GM20431 (cell line): ENCODE results near the gene NNT.
"Not testable (repeated sequence)": the region's sequence is repeated elsewhere in the genome, so short reads cannot be mapped to it uniquely, and the experiment has no call there.

Experiments
- in situ Hi-C: fragments of 300-500 bp; cut with MseI, MboI; formaldehyde crosslinking; loops from one replicate; pipeline ENCODE4 v1.15.0; 2020; ENCODE audit warnings: low sequenced_read_pairs; ENCODE audit not compliant: unreplicated experiment

NNT gene

DNA sequence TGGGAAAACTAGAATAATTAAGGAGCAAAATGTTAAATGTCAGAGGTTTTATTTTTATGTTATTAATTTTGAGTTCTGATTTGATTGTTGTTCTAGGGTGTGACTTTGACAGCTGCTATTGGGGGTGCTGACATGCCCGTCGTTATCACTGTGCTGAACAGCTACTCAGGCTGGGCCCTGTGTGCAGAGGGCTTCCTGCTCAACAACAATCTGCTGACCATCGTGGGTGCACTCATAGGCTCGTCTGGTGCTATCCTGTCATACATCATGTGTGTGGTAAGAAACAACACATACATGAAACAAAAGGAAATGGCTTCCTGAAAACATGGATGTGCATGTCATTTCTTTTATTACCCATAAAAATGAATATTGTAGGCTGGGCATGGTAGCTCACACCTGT, 56.1 kb downstream of the NNT start:
- in situ Hi-C loops: no loop called here

- in situ Hi-C loops: no loop called here
Observed at GRCh38 chr5:43661102-43661501, 58.1 kb downstream of the NNT start.

DNA sequence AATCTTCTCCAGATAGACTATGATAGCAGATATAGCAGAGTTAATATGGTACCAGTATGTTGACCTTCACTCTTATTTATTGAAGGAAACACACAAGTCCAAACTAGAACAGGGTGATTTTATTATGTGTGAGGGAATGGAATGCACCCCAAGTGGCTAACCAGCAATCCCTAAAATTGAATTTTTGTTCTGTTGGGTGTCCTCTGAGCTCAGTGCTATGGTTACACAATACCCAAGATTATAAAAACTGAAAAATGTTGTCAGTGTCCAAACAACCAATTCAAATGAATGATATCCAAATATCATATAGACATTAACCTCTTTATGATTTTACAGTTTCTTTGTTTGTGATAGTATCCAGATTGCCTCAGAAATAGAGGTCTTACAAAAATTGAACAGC, 60.9 kb downstream of the NNT start:
- in situ Hi-C loops: no loop called here

- in situ Hi-C loops: no loop called here
Observed at GRCh38 chr5:43664501-43665040, 61.6 kb downstream of the NNT start.

GRCh38 chr5:43665749-43666148, 62.8 kb downstream of the NNT start:
- in situ Hi-C loops: not testable (repeated sequence)

DNA sequence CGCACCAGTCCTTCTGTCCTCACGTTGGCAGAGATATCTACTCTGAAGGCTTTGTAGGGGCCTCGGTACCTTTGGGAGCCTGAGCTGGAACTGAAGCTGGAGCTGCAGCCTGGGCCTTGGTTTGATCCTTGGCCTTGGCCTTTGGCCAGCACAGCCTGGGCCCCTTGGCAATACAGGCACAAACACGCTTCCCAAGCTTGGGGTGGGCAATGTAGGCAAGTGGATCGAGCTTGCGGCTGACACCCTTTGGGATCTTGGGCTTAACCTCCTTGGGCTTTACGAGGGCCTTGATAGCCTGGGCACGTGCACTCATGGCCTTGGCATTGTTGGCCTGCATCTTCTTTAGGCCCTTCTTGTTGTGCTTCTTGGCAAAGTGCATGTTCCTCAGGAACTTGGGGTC, 63.7 kb downstream of the NNT start:
- in situ Hi-C loops: not testable (repeated sequence)

GRCh38 chr5:43667379-43667778, 64.4 kb downstream of the NNT start:
- in situ Hi-C loops: not testable (repeated sequence)

DNA sequence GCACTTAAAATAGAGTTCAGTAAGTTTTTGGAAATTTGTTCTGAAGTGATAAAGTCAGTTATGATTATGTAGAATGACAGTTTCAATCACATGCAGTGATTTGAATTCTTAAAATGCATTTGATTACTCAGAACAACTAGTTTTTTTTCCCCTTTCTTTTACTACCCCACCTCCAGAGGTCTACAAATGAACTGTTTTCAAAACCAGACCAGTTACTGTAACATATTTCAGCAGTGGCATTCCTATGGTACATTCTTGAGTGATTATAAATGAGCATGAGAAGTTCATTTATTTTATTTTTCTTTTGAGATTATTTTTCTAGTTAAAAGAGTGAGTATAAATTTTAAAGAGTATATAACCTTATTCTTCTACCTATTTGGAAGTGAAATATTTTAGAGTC, 71.6 kb downstream of the NNT start:
- in situ Hi-C loops: no loop called here

GRCh38 chr5:43675357-43675756, 72.4 kb downstream of the NNT start:
- in situ Hi-C loops: no loop called here

DNA sequence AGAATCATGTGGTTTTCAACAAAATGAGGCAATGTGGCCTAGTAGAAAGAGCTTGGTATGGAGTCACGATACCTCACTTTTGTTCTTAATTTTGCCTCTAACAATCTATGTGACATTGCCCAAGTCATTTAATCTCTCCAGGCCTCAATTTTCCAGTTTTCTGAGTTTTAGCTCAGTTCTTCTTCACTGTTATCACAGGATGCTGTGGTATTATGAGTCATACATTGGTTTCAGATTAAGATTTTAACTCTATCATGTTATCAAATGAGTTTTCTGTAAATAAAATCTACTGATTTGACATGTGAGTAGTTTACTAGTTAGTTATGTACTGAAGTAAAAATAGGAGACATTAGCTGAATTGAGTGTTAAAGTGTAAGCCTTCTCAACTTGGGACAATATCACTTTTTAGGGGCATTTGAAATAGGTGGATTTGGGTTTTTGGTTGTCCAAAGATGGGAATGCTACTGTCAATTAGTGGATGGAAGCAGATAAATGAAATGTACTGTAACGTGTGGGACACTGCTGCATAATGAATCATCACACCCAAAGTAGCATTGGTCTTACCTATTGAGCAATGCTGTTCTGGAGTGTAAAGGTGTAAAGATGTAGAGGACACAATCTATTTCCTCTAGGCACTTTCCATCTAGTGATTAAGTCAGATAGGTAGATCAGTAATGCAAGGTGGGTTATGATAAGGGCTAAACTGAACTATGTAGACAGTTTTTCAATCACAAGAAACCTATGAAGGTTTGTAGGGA, 73.3 kb downstream of the NNT start:
- in situ Hi-C loops: no loop called here

DNA sequence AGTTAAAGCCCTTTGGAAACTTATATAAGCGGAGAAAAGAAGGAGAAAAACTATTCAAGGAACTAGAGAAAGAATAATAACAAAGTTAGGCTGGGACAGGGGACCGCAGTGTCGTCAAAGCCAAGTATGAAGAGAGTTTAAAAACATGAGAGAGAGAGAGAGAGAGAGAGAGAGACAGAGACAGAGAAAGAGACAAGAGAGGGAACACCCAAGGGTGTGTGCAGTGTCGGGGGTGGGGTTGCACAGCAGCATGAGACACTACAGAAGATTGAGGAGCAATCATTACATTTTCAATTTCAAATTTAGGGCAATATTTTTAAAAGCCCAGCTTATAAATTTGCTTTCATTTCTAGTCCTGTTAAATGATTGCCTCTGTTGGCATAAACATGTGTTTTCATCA, 74.3 kb downstream of the NNT start:
- in situ Hi-C loops: no loop called here

DNA sequence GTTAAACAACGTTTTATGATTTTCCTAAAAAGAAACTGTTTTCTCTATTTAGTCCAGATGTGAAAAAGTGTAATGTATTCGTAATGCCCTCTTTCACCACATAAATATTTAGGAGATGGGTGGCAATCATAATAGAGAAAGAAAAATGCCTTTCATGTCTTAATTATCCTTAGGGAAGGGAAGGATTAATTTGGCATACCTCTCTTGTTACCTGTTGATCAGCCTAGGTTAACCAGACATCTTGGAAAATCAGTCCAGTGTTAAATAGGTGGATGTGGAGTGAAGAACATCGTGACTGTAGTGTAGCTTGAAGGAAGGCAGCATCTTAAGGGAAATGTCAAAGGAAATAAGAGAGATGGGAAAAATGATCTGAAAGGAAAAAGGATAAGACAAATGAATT, 76.2 kb downstream of the NNT start:
- in situ Hi-C loops: no loop called here

DNA sequence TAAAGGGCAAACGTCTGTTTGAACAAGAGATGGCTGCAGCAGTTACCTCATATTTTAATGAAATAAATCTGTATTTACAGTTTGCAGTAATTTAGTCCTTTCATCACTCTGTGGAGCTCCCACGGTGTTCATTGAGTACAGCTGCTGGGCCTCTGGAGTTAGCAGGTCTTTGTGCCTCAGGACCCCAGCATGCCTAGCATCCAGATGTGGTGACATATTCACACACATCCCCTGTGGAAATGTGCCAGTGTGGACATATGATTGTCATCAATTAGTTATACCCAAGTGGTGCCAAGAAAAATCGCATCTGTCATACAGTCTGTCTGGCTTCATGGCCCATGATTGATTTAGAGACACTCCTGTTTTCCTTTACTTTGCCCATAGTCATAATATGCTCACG, 77.3 kb downstream of the NNT start:
- in situ Hi-C loops: no loop called here

DNA sequence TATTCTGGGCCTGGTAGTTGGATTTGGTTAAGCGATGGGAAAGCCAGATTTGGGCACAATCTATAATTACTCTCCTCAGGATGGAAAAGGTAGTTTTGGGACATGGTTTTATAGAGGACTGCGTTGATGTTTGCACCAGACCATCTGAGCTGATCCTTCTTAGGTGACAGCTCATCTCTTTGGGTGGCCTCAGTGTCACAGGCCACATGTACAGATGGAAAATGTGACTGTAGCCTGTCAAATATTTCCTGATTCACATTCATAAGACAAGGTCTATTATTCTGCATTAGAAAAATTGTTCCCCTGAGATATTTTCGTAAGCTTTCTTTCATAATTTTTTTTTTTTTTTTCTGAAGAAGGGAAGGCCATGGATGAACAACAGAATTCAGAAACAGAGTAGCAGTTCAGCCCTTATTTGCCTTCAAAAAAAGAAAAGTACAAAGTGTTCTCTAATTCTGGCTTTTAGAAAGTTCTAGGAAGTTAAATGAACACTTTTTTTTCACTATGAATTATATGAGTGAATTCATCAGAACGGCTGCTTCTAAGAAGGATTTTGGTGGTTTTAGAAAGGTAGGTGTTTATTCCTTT, 81.0 kb downstream of the NNT start:
- in situ Hi-C loops: no loop called here

- in situ Hi-C loops: no loop called here
Observed at GRCh38 chr5:43685252-43685950, 82.4 kb downstream of the NNT start.

DNA sequence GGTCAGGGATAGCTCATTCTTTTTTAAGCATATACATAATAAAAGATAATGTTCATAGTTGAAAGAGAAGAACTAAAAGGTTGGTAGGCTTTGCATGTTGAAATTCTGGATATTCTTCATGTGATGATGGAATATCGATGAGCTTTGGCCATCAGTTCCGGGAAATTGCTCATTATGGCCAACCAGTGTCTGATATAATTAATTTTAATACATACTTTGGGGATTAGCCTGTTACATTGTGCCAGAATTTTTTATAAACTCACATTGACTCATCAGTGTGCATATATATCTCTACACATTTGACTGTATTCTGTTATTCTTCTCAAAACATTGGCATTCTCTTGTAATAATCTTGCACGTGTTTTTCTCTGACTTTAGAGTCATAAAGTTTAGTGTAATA, 84.3 kb downstream of the NNT start:
- in situ Hi-C loops: no loop called here

GRCh38 chr5:43691275-43691674, 88.3 kb downstream of the NNT start:
- in situ Hi-C loops: no loop called here

GRCh38 chr5:43691893-43692292, 88.9 kb downstream of the NNT start:
- in situ Hi-C loops: no loop called here

DNA sequence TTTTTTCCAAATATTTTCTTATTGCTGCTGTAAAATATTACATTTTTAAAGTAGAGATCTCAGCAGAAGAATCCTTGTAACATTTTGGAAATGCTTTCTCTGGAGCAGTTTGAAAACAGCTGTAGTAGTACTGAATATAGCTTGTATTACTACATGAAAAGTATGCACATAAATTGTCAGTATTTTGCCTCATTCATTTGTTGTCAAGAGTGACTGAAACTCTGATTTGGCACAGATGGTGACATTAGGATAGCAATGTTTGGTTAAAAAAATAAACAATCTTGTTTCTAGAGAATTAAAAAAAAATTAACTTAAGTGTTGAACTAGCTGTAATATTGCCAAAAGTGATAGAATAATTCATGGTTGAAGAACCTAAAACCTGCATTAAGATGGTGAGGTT, 90.4 kb downstream of the NNT start:
- in situ Hi-C loops: no loop called here

GRCh38 chr5:43694027-43694426, 91.0 kb downstream of the NNT start:
- in situ Hi-C loops: no loop called here

DNA sequence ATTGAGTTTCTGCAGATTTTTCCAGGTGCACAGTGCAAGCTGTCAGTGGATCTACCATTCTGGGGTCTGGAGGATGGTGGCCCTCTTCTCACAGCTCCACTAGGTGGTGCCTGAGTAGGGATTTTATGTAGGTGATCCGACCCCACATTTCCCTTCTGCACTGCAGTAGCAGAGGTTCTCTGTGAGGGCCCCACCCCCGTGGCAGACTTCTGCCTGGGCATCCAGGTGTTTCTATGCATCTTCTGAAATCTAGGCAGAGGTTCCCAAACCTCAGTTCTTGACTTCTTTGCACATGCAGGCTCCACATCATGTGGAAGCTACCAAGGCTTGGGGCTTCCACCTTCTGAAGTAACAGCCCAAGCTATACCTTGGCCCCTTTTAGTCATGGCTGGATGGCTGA, 93.5 kb downstream of the NNT start:
- in situ Hi-C loops: not testable (repeated sequence)
